CD4-positive, alpha-beta T cell treated with Interleukin-6 at 100 ng/mL for 8 hours (primary cell): ENCODE data around the gene PTPN22.
A peak's percentile ranks its signal among the peaks of the same experiment; 100 is the strongest.

Experiments
- DNase-seq: peaks from one replicate; pipeline ENCODE4 v3.0.0-alpha.2; 2020; ENCODE audit warnings: mixed read lengths, low spot score

Gene PTPN22

DNA sequence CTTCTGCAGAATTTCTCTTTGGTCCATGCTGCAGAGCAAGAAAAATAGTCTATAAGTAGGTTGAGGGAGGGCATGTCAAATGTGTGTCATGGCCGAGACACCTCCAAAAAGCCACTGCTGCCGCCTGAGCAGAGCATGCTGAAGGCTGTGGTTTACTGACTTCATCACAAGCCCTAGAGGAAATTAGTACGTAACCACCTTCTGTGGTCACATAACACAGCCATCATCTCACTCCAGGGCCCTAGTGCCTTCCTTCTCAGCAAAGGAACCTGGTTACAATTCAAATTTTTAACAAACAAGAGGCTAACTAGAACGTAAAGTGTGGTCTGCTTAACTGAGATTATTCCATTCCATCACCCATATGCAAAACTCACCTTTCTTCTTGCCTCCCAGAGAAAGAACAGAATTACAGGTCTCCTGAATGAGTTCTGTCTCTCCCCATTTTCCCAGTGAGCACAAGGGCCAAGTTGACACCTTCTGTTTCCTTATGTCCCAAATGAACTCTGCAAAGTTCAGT, at the start of gene PTPN22:
Gene PTPN22, minus strand, starts transcription at position 116 of the 517 bp plus-strand sequence.
- peak; percentile 88 for DNase-seq

DNA sequence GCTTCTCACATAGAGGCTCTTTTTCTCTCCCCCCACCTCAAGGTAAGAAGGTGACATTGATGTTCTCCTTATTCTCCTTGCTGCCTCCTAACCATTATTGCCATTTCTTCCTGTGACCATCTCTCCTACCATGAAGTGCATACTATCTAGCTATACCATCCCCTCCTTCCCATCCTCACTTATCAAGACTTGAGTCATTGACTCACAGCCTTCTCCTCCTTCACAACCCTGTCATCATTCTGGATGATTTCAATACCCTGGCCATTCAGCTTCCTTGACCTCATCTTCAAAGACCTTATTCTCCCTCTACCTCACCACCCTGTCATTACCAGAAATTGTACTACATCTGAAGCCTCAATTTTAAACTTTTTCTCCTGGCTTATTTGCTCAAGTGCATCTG, 46.7 kb upstream of the PTPN22 start:
- no peak for DNase-seq

DNA sequence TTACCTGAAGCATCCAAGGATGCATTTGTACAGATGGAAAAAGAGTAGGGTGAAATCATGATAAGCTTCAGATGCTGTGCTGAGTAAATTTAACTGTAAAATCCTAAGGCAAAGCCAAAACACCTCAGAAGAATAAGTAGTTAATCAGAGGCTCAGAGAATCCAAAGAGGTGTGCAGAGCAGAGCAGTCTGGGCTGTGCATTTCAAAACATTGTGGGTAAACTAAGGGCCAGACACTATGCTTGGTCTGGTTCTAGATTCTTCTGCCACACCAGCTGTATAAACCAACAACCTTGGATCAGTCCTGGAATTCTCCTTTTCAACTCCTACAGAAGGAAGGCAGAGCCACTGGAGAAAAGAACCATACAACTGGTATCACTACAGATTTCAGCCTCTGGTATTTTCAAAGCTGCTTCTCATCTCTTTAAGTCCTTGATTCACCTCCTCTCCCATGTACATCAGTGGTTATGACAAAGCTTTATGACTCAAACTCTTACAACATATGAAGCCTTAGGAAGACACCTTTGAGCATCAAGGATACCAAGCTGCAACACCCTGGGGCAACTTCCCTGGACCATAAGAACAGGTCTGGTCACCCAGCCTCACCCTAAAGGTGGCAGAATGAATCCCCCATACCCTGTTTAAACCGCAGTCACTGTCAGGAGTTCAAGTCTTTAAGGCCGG, 46.0 kb upstream of the PTPN22 start:
- DNase-seq, result no peak

GRCh38 chr1:113916974-113917373, 45.5 kb upstream of the PTPN22 start:
- no peak for DNase-seq

- DNase-seq, result no peak
Observed at GRCh38 chr1:113913887-113914664, 42.6 kb upstream of the PTPN22 start.

- DNase-seq, result no peak
Observed at GRCh38 chr1:113913312-113913668, 41.8 kb upstream of the PTPN22 start.

DNA sequence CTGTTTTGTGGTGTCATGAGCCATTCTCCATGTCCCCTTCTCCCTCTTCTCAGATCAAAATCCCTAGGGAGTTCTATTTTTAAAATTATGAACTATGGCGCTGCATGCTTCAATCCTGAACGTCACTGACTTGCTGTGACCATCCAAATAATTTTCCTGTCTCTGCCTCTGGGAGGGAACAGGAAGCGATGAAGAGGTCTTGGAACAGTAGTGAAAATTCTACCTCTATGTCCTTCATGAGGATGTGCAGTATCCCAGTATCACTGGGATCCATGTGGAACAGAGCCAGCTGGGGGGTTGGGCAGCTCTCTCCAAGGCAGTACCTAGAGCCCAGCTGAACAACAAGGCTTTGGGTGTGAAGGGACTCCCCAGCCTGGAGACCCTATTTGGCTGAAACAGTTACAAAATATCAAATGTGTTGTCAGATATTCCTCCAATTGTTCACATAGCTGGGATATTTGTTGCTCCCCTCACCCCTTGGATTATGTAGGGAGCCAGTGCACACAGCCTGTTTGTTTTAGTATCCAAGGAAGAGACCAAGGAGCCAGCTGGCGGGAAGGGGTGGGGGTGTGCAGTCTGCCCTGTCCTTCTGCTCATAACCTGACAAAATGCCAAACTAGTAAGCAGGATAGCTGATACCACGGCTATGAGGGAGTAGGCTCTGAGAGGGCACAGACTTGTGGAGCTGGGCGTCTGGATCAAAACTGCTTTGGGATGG, 41.2 kb upstream of the PTPN22 start:
- DNase-seq, result no peak

DNA sequence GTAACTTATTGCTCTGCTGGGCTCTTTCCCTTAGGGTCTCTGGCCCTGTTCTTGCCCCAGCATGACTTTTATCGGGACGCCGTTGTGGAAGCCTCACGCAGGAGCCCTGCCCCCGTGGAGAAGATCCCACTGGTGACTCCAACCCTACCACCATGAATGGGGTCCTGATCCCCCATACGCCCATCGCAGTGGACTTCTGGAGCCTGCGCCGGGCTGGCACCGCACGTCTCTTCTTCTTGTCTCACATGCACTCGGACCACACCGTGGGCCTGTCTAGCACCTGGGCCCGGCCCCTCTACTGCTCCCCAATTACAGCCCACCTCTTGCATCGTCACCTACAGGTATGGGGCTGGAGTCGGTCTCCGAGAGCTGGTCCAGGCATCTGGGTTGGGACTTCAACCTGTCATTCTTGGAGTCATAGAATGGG, 33.9 kb upstream of the PTPN22 start:
- DNase-seq, result no peak

GRCh38 chr1:113904674-113905434, 33.3 kb upstream of the PTPN22 start, which contains the start of the genes AP4B1 and DCLRE1B:
Gene AP4B1 (minus strand): TSS chr1:113904799. CDS start chr1:113904717, 82 bp downstream.
Gene DCLRE1B (plus strand): TSS chr1:113905326. CDS start chr1:113905587, 261 bp downstream.
- peak; percentile 98 for DNase-seq

GRCh38 chr1:113904293-113904673, 32.8 kb upstream of the PTPN22 start:
- DNase-seq, result no peak

- no peak for DNase-seq
Observed at GRCh38 chr1:113903501-113904292, 32.2 kb upstream of the PTPN22 start.

GRCh38 chr1:113901191-113901590, 29.7 kb upstream of the PTPN22 start:
- no peak for DNase-seq

DNA sequence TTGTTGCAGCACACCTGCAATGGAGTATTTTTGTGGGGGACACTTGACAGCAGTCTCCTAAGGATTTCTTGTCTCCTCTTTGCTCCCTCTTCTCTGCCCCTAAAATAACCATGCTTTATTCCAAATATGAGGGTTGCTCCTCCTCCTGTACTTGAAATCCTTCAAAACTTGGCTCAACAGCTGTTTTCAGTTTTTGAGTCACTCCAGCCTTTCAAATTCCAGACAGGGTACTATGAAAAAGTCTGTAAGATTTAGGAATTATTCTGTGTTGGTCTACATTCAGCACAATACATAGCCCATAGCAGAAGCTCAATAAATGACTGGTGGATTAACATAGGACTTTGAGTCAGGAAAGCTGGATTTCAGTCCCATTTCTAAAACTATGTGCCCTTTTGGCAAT, 27.6 kb upstream of the PTPN22 start:
- no peak for DNase-seq

GRCh38 chr1:113898241-113898814, 26.8 kb upstream of the PTPN22 start:
- DNase-seq, result no peak

DNA sequence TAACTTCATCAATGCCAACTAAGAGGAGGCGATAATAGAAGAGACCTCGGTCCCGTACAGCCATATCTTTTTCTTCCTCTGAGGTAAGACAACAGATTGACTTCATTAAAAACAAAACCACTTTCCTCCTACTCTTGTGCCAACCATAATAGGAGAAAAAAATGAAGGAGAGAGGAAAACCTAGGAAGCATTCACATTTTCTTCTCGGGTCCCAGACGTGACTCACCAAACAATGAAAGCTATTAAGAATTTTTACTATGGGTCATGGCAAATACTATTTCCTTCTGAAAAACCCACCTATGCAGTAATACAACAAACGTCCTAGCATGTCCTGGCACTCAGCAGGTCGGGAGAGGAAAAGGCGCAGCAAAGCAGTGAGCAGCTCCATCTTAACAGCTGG, 24.4 kb upstream of the PTPN22 start:
- no peak for DNase-seq

DNA sequence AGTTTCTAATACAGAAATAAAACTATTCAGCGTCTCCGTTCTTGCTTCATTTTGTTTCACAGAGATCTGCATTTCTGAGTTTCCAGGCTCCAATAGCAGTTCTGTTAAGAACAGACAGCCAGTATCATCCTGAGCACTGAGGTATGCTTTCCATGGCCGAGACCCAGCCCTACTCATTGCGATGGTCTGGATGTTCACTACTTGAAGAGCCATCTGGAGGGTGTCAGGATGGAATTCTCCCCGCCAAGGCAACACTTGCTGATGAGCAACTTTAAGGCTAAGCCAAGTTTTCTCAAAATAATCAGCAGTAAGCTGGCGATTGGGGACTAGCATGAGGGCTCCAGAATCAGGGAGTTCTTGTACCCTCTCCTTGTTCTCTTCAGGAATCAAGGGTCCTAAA, 23.6 kb upstream of the PTPN22 start:
- DNase-seq, result no peak

- DNase-seq, result no peak
Observed at GRCh38 chr1:113893267-113893666, 21.8 kb upstream of the PTPN22 start.

- no peak for DNase-seq
Observed at GRCh38 chr1:113891631-113892220, 20.2 kb upstream of the PTPN22 start.

DNA sequence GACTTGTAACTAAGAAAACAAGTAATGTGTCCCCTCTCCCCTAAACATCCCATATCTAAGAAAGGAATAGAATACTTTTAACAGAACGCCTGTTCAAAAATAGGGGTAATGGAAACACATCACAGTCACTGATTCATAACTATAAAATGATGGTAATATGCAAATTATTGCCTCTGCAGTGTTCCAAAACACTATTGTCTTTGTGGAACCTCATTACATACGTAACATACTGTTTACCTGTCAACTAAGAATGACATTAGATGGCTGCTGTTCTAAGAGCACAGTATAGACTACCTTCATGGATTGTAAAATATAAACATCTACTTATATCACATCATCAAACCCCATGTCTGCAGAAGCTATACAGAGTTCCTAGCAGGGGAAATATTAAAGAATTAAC, 19.3 kb upstream of the PTPN22 start:
- no peak for DNase-seq
